Mesothelial cell of epicardium (in vitro differentiated cells): ENCODE results near the gene SH3BGR. TPM values are rescaled to one million over a fixed set of nuclear protein-coding genes. Genes with fewer than 3 reads are reported as not detected.
A peak's percentile ranks its signal among the peaks of the same experiment; 100 is the strongest.

Source experiments
- DNase-seq, 2 experiments: peaks; one replicate each; pipeline ENCODE4 v3.0.0; 2021; ENCODE audit warnings: low spot score in 2 of 2; ENCODE audit not compliant: unreplicated experiment in 2 of 2
- H3K27ac Mint-ChIP-seq: 2 replicates; pipeline ENCODE4 v1.8.0; 2021; ENCODE audit warnings: mixed read lengths
- H3K27me3 Mint-ChIP-seq: 2 replicates; pipeline ENCODE4 v1.8.0; 2021; ENCODE audit warnings: low read depth, mixed read lengths
- H3K36me3 Mint-ChIP-seq: 2 replicates; pipeline ENCODE4 v1.8.0; 2021; ENCODE audit warnings: mixed read lengths
- H3K4me1 Mint-ChIP-seq: 2 replicates; pipeline ENCODE4 v1.8.0; 2021; ENCODE audit warnings: mixed read lengths
- H3K4me3 Mint-ChIP-seq: 2 replicates; pipeline ENCODE4 v1.8.0; 2021; ENCODE audit warnings: mild to moderate bottlenecking, moderate library complexity, mixed read lengths
- H3K9me3 Mint-ChIP-seq: 2 replicates; pipeline ENCODE4 v1.8.0; 2021; ENCODE audit warnings: mixed read lengths
- total RNA-seq: library from RNA; stranded (reverse); gene quantifications from 3 replicates; pipeline ENCODE4 v1.2.1, GENCODE V29; 2021
- TF ChIP-seq, protein P1 (sequence below): fragments of 200-600 bp; sonication (generic); IDR thresholded peaks from one replicate; pipeline ENCODE4 v1.5.0; 2021; ENCODE audit warnings: antibody characterized with exemption; ENCODE audit not compliant: unreplicated experiment

SH3BGR gene
- total RNA-seq, 1 donor from 2014 or later: 4.6 TPM

DNA sequence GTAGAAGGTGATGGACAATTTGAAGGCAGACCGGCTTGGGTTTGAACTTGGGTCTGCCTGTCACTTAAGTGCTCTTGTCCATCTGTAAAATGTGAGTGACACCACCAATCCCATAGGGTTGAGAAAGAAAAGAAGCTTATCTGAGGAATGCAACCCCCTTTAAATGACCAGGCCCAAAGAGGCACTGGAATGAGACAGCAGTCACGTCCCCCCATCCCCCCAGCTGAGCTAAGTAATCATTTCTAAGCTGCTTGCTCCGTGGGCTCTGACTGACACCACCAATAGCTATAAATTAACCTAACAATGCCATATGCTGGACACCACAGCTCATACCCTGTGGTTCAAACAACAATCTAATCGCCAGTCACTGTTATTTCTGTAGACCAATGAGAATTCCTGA, 21.3 kb upstream of the SH3BGR start:
- no peak overlapping the region for H3K27ac Mint-ChIP-seq
- peaks cover 4% of the 10 kb centered on the region for H3K4me1 Mint-ChIP-seq
- TF ChIP-seq, protein P1, sequence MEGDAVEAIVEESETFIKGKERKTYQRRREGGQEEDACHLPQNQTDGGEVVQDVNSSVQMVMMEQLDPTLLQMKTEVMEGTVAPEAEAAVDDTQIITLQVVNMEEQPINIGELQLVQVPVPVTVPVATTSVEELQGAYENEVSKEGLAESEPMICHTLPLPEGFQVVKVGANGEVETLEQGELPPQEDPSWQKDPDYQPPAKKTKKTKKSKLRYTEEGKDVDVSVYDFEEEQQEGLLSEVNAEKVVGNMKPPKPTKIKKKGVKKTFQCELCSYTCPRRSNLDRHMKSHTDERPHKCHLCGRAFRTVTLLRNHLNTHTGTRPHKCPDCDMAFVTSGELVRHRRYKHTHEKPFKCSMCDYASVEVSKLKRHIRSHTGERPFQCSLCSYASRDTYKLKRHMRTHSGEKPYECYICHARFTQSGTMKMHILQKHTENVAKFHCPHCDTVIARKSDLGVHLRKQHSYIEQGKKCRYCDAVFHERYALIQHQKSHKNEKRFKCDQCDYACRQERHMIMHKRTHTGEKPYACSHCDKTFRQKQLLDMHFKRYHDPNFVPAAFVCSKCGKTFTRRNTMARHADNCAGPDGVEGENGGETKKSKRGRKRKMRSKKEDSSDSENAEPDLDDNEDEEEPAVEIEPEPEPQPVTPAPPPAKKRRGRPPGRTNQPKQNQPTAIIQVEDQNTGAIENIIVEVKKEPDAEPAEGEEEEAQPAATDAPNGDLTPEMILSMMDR: no peak
- no peak overlapping the region for H3K4me3 Mint-ChIP-seq
- no peaks in the 10 kb centered on the region for H3K36me3 Mint-ChIP-seq
- H3K9me3 Mint-ChIP-seq: no peaks in the 10 kb centered on the region
- H3K27me3 Mint-ChIP-seq: no peaks in the 10 kb centered on the region
- DNase-seq: no peak

DNA sequence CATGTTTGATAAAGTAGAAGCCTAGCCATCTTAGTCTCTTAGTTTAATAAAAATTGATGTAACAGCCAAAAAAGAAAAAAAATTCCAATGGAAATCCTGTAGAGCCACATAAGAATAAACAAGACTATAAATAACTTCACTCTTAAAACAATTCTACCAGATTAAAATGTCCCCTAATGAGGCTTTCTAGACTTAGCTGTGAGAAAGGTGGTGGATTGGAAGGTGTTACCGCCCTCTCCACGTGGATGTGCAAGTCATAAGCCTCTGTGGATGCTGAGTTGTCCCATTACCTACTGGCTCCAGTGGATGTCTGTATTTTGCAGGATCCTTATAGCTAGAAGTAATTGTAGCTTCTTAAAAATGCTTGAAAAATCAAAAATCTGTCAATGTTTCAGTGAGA, 20.8 kb upstream of the SH3BGR start:
- H3K27ac Mint-ChIP-seq: no peak overlapping the region
- H3K4me3 Mint-ChIP-seq: no peak overlapping the region
- H3K4me1 Mint-ChIP-seq: peaks cover 4% of the 10 kb centered on the region

DNA sequence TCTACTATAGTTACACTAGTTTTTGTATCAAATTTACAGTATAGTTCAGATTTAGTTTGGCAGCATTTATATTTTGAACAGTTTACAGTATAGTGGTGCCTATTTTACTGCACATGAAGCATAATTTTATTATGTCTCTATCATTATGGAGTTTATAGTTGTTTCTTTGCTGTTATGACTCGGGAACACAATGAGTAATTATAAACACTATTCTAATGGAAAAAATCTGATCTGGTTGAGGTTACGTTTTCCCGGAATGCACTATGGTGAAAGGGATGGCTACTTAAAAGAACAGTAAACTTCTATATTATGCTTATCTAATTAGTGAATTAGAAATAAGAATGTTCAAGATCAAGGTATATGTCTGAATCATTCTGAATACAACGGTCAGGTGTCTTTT, 16.8 kb upstream of the SH3BGR start:
- Mint-ChIP-seq H3K9me3 (peaks cover 6% of the 10 kb centered on the region), H3K4me1 (peaks cover 4% of the 10 kb centered on the region), H3K27ac (no peak overlapping the region), H3K27me3 (no peaks in the 10 kb centered on the region), H3K36me3 (no peaks in the 10 kb centered on the region), H3K4me3 (no peak overlapping the region)
- DNase-seq: no peak
- TF ChIP-seq, protein P1: no peak

More for the DNA sequence above, 20.8 kb upstream of the SH3BGR start:
- no peaks in the 10 kb centered on the region for H3K9me3 Mint-ChIP-seq
- no peaks in the 10 kb centered on the region for H3K36me3 Mint-ChIP-seq
- no peaks in the 10 kb centered on the region for H3K27me3 Mint-ChIP-seq
- no peak for DNase-seq
- TF ChIP-seq, protein P1: no peak

DNA sequence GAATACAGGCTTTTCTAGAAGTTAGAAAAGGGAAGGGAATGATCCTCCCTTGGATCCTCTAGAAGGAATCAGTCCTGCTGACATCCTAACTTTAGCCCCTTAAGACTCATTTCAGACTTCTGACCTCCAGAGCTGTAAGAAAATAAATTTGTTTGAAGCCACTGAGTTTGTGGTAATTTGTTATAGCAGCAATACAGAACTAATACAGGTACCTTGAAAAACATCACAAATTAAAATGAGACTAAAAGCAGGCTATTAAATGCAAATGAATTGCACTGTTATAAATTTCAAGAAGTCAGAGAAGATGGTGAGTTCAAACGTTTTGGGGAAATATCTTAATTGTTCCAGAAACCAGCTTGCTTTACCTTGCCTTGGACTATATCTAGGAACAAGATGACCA, 12.5 kb upstream of the SH3BGR start:
- no peak overlapping the region for H3K27ac Mint-ChIP-seq
- no peaks in the 10 kb centered on the region for H3K27me3 Mint-ChIP-seq
- TF ChIP-seq, protein P1: no peak
- peaks cover 13% of the 10 kb centered on the region for H3K4me1 Mint-ChIP-seq
- no peak overlapping the region for H3K4me3 Mint-ChIP-seq
- no peaks in the 10 kb centered on the region for H3K36me3 Mint-ChIP-seq
- DNase-seq: no peak
- peaks cover 6% of the 10 kb centered on the region for H3K9me3 Mint-ChIP-seq

DNA sequence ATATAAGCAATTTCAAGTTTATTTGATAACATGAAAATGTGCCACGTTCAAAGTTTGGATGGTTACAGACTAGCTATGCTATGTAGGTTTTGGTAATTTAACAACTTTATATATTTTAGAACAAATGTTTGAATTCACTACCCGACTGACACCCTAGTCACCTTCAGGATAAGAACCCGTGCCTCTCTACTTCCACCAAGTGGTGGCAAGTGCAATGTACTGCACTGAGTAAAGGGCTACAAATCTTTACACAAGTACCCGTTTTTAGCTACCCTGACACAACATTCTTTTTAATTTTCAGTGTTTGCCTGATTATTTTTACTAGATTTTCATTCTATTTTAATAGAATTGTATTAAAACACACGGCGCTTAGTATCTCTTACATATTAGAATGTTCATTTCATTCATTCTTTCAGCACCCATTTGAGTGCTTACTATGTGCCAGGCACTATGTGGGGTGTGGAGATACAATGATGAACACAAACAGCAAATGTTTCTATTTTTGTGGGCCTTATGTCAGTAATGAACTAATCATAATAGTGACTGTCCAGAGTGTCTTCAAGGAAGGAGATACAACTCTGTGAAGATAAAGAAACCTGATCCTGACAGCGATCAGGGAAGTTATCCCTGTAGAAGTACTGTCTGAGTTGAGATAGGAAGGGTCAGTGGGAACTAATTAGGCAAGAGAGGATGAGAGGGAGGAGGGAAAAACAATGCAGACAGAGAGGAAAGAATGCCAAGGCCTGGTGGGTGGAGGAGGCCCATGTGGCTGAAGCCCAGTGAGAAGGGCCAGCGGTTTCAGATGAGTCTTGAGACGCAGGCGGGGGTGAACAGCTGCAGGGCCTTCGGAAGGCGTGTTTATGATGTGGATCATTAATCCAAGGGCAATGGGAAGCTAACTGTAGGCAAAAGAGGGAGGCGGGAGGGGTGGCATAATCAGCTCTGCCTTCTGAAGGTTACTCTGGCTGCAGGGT, 10.0 kb upstream of the SH3BGR start:
- TF ChIP-seq, protein P1: peak; percentile 60
- no peaks in the 10 kb centered on the region for H3K36me3 Mint-ChIP-seq
- H3K4me1 Mint-ChIP-seq: peaks cover 28% of the 10 kb centered on the region
- H3K4me3 Mint-ChIP-seq: no peak overlapping the region
- H3K27me3 Mint-ChIP-seq: no peaks in the 10 kb centered on the region
- peaks cover 6% of the 10 kb centered on the region for H3K9me3 Mint-ChIP-seq
- DNase-seq: no peak
- H3K27ac Mint-ChIP-seq: no peak overlapping the region
